Panc1 (cell line): ENCODE results near the gene CPLANE2. TPM values are rescaled to one million over a fixed set of nuclear protein-coding genes. Genes with fewer than 3 reads are reported as not detected.

Source experiments
- ATAC-seq: fragments of 200-7000 bp; cut with Tn5 transposase; 2 replicates; pipeline ENCODE4 v1.9.1; 2020; ENCODE audit warnings: mild to moderate bottlenecking, moderate library complexity
- Bru-seq: library from RNA; stranded (reverse); fragments of 400-500 nt; gene quantifications from one replicate; lab custom pipeline; 2021; lab: Mats Ljungman, UMichigan
- BruChase-seq, 2 experiments: library from RNA; stranded (reverse); fragments of 400-500 nt; gene quantifications; one replicate each; lab custom pipeline; 2021; lab: Mats Ljungman, UMichigan
- BruUV-seq: library from RNA; stranded (reverse); fragments of 400-500 nt; replicated peaks from 2 replicates; lab custom pipeline; 2021; lab: Mats Ljungman, UMichigan
- CTCF ChIA-PET: fragments of 300-600 bp; sonication (Branson Sonifier 250); formaldehyde crosslinking; loops from one replicate; lab custom pipeline; 2022; ENCODE audit warnings: antibody characterized with exemption; lab: Charles Lee
- POLR2A ChIA-PET: fragments of 300-600 bp; sonication (Branson Sonifier 250); formaldehyde crosslinking; loops from one replicate; lab custom pipeline; 2022; ENCODE audit warnings: antibody characterized with exemption; lab: Charles Lee
- DNase-seq: peaks from one replicate; pipeline ENCODE4 v3.0.0-alpha.2; 2010; ENCODE audit warnings: low read depth, low spot score
- H3K27ac ChIP-seq: 2 replicates; pipeline ENCODE4 v1.5.1; 2011; ENCODE audit warnings: mild to moderate bottlenecking, low read length, inconsistent platforms
- H3K27me3 ChIP-seq: fragments of 200-500 bp; sonication (Bioruptor generic); 2 replicates; pipeline ENCODE4 v1.6.0; 2014; ENCODE audit warnings: low read length, inconsistent platforms; ENCODE audit not compliant: control insufficient read depth, insufficient read depth
- H3K36me3 ChIP-seq: fragments of 200-500 bp; sonication (Bioruptor generic); 2 replicates; pipeline ENCODE4 v1.5.1; 2014; ENCODE audit warnings: inconsistent platforms, mild to moderate bottlenecking, low read length, moderate library complexity; ENCODE audit not compliant: control insufficient read depth, insufficient read depth
- H3K4me1 ChIP-seq: 2 replicates; pipeline ENCODE4 v1.5.1; 2011; ENCODE audit warnings: inconsistent platforms, mild to moderate bottlenecking, low read length, moderate library complexity; ENCODE audit not compliant: control insufficient read depth, insufficient read depth
- H3K4me3 ChIP-seq, 2 experiments: 2 replicates each; pipeline ENCODE4 v1.5.1; 2011 to 2012; ENCODE audit warnings: low read depth in 2 of 2, low read length in 2 of 2, mild to moderate bottlenecking in 2 of 2, inconsistent platforms in 1 of 2, moderate library complexity in 1 of 2
- H3K9me3 ChIP-seq: fragments of 200-500 bp; sonication (Bioruptor generic); 2 replicates; pipeline ENCODE4 v1.5.1; 2014; ENCODE audit warnings: low read depth, mild to moderate bottlenecking, inconsistent platforms, low read length, moderate library complexity; ENCODE audit not compliant: control insufficient read depth, insufficient read depth
- POLR2AphosphoS5 ChIP-seq: IDR thresholded peaks from 2 replicates; pipeline ENCODE4 v1.6.1; 2012; ENCODE audit warnings: mild to moderate bottlenecking, low read depth, low read length, moderate library complexity
- SIN3A ChIP-seq: IDR thresholded peaks from 2 replicates; pipeline ENCODE4 v1.6.1; 2012; ENCODE audit warnings: low read depth, mild to moderate bottlenecking, low read length, moderate library complexity, borderline replicate concordance; ENCODE audit not compliant: insufficient read depth
- in situ Hi-C: cut with HindIII; loops from 2 replicates; pipeline ENCODE4 v1.10.0; 2016; ENCODE audit warnings: low sequenced_read_pairs, low pct_unique_long_range_greater_than_20kb
- intact Hi-C: fragments of 100-400 bp; cut with micrococcal nuclease; formaldehyde crosslinking; loops from one replicate; pipeline ENCODE4 v1.10.0; 2022; ENCODE audit not compliant: unreplicated experiment
- long read RNA-seq: library from polyadenylated mRNA; unstranded; transcript quantifications from one replicate; pipeline ENCODE4 v2.0.0, GENCODE V29; 2021; ENCODE audit not compliant: unreplicated experiment
- polyA plus RNA-seq: library from polyadenylated mRNA; unstranded; fragments of >200 nt; gene quantifications from one replicate; pipeline ENCODE4 v1.2.1, GENCODE V29; 2012; ENCODE audit warnings: missing spikeins; ENCODE audit not compliant: insufficient read length
- total RNA-seq: library from RNA; stranded (reverse); gene quantifications from one replicate; pipeline ENCODE4 v1.2.1, GENCODE V29; 2021; ENCODE audit not compliant: unreplicated experiment
- TF ChIP-seq, protein P1 (sequence below): fragments of 450-650 bp; IDR thresholded peaks from 2 replicates; pipeline ENCODE4 v1.5.1; 2017; ENCODE audit warnings: mild to moderate bottlenecking
- TF ChIP-seq, protein P2 (sequence below), 2 experiments: IDR thresholded peaks; 2 replicates each; pipeline ENCODE4 v1.6.1; 2011 to 2012; ENCODE audit warnings: low read depth in 2 of 2, control low read depth in 1 of 2, low read length in 1 of 2, mild to moderate bottlenecking in 1 of 2, moderate library complexity in 1 of 2; ENCODE audit not compliant: insufficient read depth in 1 of 2

CPLANE2 gene
- total RNA-seq (17.8 TPM), Bru-seq, nascent RNA (percentile 42 among the genes with signal in this experiment), BruChase-seq, experiment 1, labeled RNA remaining after a 2-hour chase (percentile 52 among the genes with signal in this experiment), BruChase-seq, experiment 2, labeled RNA remaining after a 6-hour chase (percentile 60 among the genes with signal in this experiment)
- 13.0 TPM for polyA plus RNA-seq
- long read RNA-seq, partial matches to known transcripts, result 0 of 7 reads
- long read RNA-seq, other reads (novel, unspliced or antisense), result 3 of 7 reads

GRCh38 chr1:16236511-16237342 lies at the start of gene CPLANE2:
Gene CPLANE2 (minus strand): TSS chr1:16237183. CDS start chr1:16236742, 441 bp downstream.
- H3K4me1 ChIP-seq, result peaks cover 13% of the 10 kb centered on the region
- ChIA-PET CTCF (interaction anchor here (1.0 kb wide), 1 partner anchor 91 kb away, joined by 3 read pairs; no protein-coding TSS in a partner anchor), POLR2A (interaction anchor here (0.7 kb wide), 1 partner anchor 116 kb away, joined by 4 read pairs; no protein-coding TSS in a partner anchor)
- H3K4me3 ChIP-seq, result peak within 1 kb of the TSS; percentile 66 to 96
- peak within 1 kb of the TSS; percentile 96 for H3K27ac ChIP-seq
- no peaks in the 10 kb centered on the region for H3K36me3 ChIP-seq
- in situ Hi-C loops, result no loop called here
- peak; percentile 95 for ATAC-seq
- intact Hi-C loops, result no loop called here
- DNase-seq, result no peak
- H3K9me3 ChIP-seq, result no peaks in the 10 kb centered on the region
- peak; percentile 85 for TF ChIP-seq POLR2AphosphoS5
- TF ChIP-seq, protein P1, sequence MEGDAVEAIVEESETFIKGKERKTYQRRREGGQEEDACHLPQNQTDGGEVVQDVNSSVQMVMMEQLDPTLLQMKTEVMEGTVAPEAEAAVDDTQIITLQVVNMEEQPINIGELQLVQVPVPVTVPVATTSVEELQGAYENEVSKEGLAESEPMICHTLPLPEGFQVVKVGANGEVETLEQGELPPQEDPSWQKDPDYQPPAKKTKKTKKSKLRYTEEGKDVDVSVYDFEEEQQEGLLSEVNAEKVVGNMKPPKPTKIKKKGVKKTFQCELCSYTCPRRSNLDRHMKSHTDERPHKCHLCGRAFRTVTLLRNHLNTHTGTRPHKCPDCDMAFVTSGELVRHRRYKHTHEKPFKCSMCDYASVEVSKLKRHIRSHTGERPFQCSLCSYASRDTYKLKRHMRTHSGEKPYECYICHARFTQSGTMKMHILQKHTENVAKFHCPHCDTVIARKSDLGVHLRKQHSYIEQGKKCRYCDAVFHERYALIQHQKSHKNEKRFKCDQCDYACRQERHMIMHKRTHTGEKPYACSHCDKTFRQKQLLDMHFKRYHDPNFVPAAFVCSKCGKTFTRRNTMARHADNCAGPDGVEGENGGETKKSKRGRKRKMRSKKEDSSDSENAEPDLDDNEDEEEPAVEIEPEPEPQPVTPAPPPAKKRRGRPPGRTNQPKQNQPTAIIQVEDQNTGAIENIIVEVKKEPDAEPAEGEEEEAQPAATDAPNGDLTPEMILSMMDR, result no peak
- H3K27me3 ChIP-seq, result no peaks in the 10 kb centered on the region
- BruUV-seq, result TSS peak; percentile 80

DNA sequence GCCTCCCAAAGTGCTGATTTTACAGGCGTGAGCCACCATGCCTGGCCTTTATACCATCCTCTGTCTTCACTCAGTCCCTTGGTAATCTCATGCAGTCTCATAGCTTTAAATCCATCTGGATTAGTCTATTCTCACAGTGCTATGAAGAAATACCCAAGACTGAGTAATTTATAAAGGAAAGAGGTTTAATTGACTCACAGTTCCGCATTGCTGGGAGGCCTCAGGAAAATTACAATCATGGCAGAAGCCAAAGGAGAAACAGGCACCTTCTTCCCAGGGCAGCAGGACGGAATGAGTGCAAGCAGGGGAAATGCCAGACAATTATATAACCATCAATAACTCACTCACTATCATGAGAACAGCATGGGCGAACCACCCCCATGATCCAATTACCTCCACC lies 49.1 kb upstream of the CPLANE2 start:
- no peaks in the 10 kb centered on the region for H3K4me1 ChIP-seq
- in situ Hi-C loops, result no loop called here
- no TSS peak for BruUV-seq
- no peaks in the 10 kb centered on the region for H3K36me3 ChIP-seq
- DNase-seq, result no peak
- no peak for ATAC-seq
- TF ChIP-seq, protein P1, result no peak
- no peaks in the 10 kb centered on the region for H3K9me3 ChIP-seq
- H3K27ac ChIP-seq, result no peak overlapping the region
- POLR2A ChIA-PET, result no interaction called here
- no peak overlapping the region for H3K4me3 ChIP-seq
- intact Hi-C loops, result no loop called here
- H3K27me3 ChIP-seq, result no peaks in the 10 kb centered on the region
- CTCF ChIA-PET, result no interaction called here

GRCh38 chr1:16281765-16282164 lies 44.8 kb upstream of the CPLANE2 start:
- H3K4me1 ChIP-seq, result no peaks in the 10 kb centered on the region
- CTCF ChIA-PET, result no interaction called here
- no peak overlapping the region for H3K27ac ChIP-seq
- intact Hi-C loops (no loop called here), in situ Hi-C loops (no loop called here)
- no TSS peak for BruUV-seq
- no peaks in the 10 kb centered on the region for H3K9me3 ChIP-seq
- no peaks in the 10 kb centered on the region for H3K27me3 ChIP-seq
- ATAC-seq (no peak), DNase-seq (no peak)
- no peak overlapping the region for H3K4me3 ChIP-seq
- POLR2A ChIA-PET, result no interaction called here
- no peak for TF ChIP-seq SIN3A
- TF ChIP-seq, protein P2, sequence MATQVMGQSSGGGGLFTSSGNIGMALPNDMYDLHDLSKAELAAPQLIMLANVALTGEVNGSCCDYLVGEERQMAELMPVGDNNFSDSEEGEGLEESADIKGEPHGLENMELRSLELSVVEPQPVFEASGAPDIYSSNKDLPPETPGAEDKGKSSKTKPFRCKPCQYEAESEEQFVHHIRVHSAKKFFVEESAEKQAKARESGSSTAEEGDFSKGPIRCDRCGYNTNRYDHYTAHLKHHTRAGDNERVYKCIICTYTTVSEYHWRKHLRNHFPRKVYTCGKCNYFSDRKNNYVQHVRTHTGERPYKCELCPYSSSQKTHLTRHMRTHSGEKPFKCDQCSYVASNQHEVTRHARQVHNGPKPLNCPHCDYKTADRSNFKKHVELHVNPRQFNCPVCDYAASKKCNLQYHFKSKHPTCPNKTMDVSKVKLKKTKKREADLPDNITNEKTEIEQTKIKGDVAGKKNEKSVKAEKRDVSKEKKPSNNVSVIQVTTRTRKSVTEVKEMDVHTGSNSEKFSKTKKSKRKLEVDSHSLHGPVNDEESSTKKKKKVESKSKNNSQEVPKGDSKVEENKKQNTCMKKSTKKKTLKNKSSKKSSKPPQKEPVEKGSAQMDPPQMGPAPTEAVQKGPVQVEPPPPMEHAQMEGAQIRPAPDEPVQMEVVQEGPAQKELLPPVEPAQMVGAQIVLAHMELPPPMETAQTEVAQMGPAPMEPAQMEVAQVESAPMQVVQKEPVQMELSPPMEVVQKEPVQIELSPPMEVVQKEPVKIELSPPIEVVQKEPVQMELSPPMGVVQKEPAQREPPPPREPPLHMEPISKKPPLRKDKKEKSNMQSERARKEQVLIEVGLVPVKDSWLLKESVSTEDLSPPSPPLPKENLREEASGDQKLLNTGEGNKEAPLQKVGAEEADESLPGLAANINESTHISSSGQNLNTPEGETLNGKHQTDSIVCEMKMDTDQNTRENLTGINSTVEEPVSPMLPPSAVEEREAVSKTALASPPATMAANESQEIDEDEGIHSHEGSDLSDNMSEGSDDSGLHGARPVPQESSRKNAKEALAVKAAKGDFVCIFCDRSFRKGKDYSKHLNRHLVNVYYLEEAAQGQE (IDR thresholded peaks at IDR 0.05; ENCODE audit: insufficient read depth in 1 of 2, low read depth in 2 of 2, low read length in 1 of 2), result no peak
- TF ChIP-seq, protein P1, result no peak
- H3K36me3 ChIP-seq, result no peaks in the 10 kb centered on the region
